Measurements from ENCODE around the gene VWDE.

Gene VWDE

DNA sequence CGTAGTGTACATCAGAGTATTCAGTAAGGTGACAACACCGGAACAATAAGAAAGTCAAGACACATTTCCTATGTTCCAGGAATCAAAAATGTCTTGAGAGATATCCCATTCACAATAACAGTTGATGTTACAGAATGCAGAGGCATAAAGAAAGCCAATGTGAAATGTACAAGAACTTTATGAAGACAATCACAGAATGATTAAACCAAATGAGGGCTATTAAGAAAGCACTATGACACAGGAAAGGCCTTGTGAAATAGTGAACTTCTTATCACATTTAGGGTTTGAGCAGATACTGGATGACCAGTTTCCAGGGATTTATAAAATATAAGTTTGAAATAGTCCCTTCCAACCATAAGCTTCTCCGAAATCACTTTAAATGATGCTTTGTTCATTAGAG is 52.7 kb downstream of the VWDE start:
- Histone ChIP-seq H3K4me1 (ENCODE audit: control insufficient read depth, insufficient read depth, low read length, poor library complexity, severe bottlenecking) (no peaks in the 10 kb centered on the region), H3K9me3 (ENCODE audit: control insufficient read depth, low read length) (no peaks in the 10 kb centered on the region), H3K36me3 (ENCODE audit: control insufficient read depth, insufficient read depth, low read length) (no peaks in the 10 kb centered on the region), H3K4me3 (ENCODE audit: insufficient read depth, low read depth, low read length, poor library complexity, severe bottlenecking) (no peak overlapping the region), H3K27ac (ENCODE audit: insufficient read depth, low read length, poor library complexity, severe bottlenecking) (no peak overlapping the region), H3K27me3 (replicated peaks; ENCODE audit: control insufficient read depth, insufficient read depth, low read length, poor library complexity, severe bottlenecking) (no peaks in the 10 kb centered on the region)
- DNase-seq = no peak

DNA sequence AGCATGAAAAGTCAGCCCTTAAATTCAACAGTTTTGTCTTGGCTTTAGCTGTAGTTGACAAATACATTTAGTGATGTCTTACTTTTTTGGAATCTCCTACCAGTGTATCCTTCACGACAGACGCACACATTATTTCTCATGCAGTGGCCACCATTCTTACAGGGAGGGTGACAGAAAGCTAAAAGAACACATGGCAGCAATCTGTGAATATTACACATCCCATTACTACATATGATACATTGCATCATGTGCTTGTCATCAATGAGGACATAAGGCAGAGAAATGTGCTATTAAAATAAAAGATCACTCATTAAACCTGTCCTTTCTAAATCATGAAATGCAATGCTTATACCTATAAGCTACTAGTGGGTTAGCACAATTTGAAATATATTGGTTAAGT is 66.6 kb downstream of the VWDE start:
- Histone ChIP-seq H3K4me1 (ENCODE audit: control insufficient read depth, insufficient read depth, low read length, poor library complexity, severe bottlenecking) (no peaks in the 10 kb centered on the region), H3K36me3 (ENCODE audit: control insufficient read depth, insufficient read depth, low read length) (no peaks in the 10 kb centered on the region), H3K27me3 (replicated peaks; ENCODE audit: control insufficient read depth, insufficient read depth, low read length, poor library complexity, severe bottlenecking) (no peaks in the 10 kb centered on the region), H3K4me3 (ENCODE audit: insufficient read depth, low read depth, low read length, poor library complexity, severe bottlenecking) (no peak overlapping the region), H3K27ac (ENCODE audit: insufficient read depth, low read length, poor library complexity, severe bottlenecking) (no peak overlapping the region), H3K9me3 (ENCODE audit: control insufficient read depth, low read length) (no peaks in the 10 kb centered on the region)
- DNase-seq = no peak

DNA sequence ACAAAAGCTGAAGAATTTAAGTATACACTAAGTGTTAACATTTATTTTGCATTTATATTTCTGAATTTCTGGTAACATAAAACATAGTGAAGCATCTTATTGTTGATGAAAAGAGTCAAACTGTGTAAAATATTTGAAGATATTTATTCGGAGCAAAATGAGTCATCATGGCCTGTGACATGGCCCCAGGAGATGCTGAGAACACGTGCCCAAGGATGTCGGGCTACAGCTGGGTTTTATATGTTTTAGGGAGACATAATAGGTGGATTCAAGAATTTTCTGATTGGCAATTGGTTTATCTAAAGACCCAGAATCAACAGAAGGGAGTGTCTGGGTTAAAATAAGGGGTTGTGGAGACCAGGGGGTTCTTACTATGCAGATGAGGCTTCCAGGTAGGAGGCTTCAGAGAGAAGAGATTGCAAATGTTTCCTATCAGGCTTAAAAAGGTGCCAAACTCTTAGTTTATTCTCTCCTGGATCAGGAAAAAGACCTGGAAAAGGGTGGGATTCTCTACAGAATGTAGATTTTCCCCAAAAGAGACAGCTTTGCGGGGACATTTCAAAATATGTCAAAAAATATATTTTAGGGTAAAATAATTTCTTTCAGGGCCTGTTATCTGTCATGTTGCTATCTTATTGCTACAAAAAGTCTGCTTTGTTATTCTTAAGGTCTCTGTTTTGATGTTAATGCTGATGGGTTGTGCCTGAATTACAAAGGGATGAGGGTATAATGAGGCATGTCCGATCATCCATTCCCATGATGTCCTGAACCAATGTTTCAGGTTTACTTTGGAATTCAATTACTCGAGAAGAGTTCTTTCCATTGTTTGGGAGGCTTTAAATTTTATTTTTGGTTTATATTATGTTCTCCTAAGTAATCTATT is 74.5 kb downstream of the VWDE start:
- Histone ChIP-seq H3K36me3 (ENCODE audit: control insufficient read depth, insufficient read depth, low read length) (no peaks in the 10 kb centered on the region), H3K9me3 (ENCODE audit: control insufficient read depth, low read length) (no peaks in the 10 kb centered on the region), H3K27ac (ENCODE audit: insufficient read depth, low read length, poor library complexity, severe bottlenecking) (no peak overlapping the region), H3K27me3 (replicated peaks; ENCODE audit: control insufficient read depth, insufficient read depth, low read length, poor library complexity, severe bottlenecking) (no peaks in the 10 kb centered on the region), H3K4me1 (ENCODE audit: control insufficient read depth, insufficient read depth, low read length, poor library complexity, severe bottlenecking) (no peaks in the 10 kb centered on the region), H3K4me3 (ENCODE audit: insufficient read depth, low read depth, low read length, poor library complexity, severe bottlenecking) (no peak overlapping the region)
- no peak for DNase-seq

DNA sequence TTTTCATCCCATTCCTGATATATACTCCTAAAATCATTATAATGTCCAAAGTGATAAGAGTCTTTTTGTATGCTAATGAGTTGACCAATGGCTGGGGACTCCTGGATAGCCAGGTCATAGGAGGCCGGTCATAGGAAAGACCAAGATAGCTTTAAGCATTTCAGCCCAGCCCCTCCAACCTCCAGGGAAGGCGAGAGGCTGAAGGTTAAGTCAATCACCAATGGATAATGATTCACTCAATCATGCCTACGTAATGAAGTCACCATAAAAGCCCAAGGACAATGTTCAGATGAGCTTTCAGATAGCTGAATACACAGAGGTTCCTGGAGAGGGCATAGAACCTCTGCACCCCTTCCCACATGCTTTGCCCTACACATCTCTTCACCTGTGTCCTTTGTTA is 75.7 kb downstream of the VWDE start:
- no peaks in the 10 kb centered on the region for H3K4me1 ChIP-seq (ENCODE audit: control insufficient read depth, insufficient read depth, low read length, poor library complexity, severe bottlenecking)
- no peak for DNase-seq
- no peaks in the 10 kb centered on the region for H3K36me3 ChIP-seq (ENCODE audit: control insufficient read depth, insufficient read depth, low read length)
- no peak overlapping the region for H3K4me3 ChIP-seq (ENCODE audit: insufficient read depth, low read depth, low read length, poor library complexity, severe bottlenecking)
- no peaks in the 10 kb centered on the region for H3K27me3 ChIP-seq (replicated peaks; ENCODE audit: control insufficient read depth, insufficient read depth, low read length, poor library complexity, severe bottlenecking)
- no peak overlapping the region for H3K27ac ChIP-seq (ENCODE audit: insufficient read depth, low read length, poor library complexity, severe bottlenecking)
- H3K9me3 ChIP-seq (ENCODE audit: control insufficient read depth, low read length) = no peaks in the 10 kb centered on the region

DNA sequence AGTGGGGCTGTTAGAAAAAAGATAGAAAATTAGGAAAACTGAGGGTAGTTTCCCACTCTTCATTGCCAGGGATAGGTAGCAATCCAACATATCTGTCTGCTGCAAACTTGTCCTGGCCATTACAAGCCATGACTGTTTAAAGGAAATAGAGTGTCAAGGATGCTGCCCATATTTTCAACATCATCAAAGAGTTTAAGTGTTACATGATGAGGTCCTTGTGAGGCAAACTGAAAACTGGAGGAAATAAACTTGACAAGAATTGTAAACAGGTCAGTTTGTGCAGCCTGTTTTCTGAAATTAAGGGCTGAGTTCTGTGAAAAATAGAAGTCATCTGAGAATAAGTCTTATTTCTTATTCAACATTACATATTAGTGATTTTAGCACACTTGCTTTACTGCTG is 78.0 kb downstream of the VWDE start:
- Histone ChIP-seq H3K4me1 (ENCODE audit: control insufficient read depth, insufficient read depth, low read length, poor library complexity, severe bottlenecking) (no peaks in the 10 kb centered on the region), H3K27me3 (replicated peaks; ENCODE audit: control insufficient read depth, insufficient read depth, low read length, poor library complexity, severe bottlenecking) (no peaks in the 10 kb centered on the region), H3K27ac (ENCODE audit: insufficient read depth, low read length, poor library complexity, severe bottlenecking) (no peak overlapping the region), H3K9me3 (ENCODE audit: control insufficient read depth, low read length) (no peaks in the 10 kb centered on the region), H3K36me3 (ENCODE audit: control insufficient read depth, insufficient read depth, low read length) (no peaks in the 10 kb centered on the region), H3K4me3 (ENCODE audit: insufficient read depth, low read depth, low read length, poor library complexity, severe bottlenecking) (no peak overlapping the region)
- no peak for DNase-seq

DNA sequence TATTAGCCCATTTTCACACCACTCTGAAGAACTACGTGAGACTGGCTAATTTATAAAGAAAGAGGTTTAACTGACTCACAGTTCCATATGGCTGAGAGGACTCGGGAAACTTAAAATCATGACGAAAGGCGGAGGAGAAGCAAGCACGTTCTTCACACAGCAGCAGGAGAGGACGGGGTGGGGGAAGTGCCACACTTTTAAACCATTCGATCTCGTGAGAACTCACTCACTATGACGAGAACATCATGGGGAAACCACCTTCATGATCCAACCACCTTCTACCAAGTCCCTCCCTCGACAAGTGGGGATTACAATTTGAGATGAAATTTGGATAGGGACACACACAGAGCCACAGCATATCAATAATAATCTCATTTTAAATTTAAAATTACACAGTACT is 80.2 kb downstream of the VWDE start:
- H3K4me3 ChIP-seq (ENCODE audit: insufficient read depth, low read depth, low read length, poor library complexity, severe bottlenecking) = no peak overlapping the region
- no peaks in the 10 kb centered on the region for H3K9me3 ChIP-seq (ENCODE audit: control insufficient read depth, low read length)
- H3K27ac ChIP-seq (ENCODE audit: insufficient read depth, low read length, poor library complexity, severe bottlenecking) = no peak overlapping the region
- no peaks in the 10 kb centered on the region for H3K4me1 ChIP-seq (ENCODE audit: control insufficient read depth, insufficient read depth, low read length, poor library complexity, severe bottlenecking)
- no peaks in the 10 kb centered on the region for H3K36me3 ChIP-seq (ENCODE audit: control insufficient read depth, insufficient read depth, low read length)
- H3K27me3 ChIP-seq (replicated peaks; ENCODE audit: control insufficient read depth, insufficient read depth, low read length, poor library complexity, severe bottlenecking) = no peaks in the 10 kb centered on the region
- no peak for DNase-seq

DNA sequence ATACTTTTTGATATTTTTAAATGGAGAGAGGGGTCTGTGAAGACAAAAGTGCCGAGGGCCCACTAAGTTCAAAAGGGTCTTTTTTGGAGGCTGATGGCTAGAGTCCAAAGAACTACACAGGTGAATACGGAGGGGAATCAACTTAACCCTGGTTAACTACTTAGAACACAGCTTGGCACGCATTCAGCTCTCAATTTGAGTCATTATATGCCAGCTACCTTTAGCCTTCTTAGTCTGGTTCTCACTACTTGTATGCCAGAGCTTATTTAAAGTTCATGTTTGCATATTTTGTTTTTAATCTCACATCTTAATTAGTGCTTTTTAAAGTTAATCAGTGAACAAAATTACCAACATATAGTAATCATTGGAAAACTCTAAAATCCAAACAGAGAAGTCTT is 80.8 kb downstream of the VWDE start:
- no peaks in the 10 kb centered on the region for H3K9me3 ChIP-seq (ENCODE audit: control insufficient read depth, low read length)
- H3K27ac ChIP-seq (ENCODE audit: insufficient read depth, low read length, poor library complexity, severe bottlenecking) = no peak overlapping the region
- H3K27me3 ChIP-seq (replicated peaks; ENCODE audit: control insufficient read depth, insufficient read depth, low read length, poor library complexity, severe bottlenecking) = no peaks in the 10 kb centered on the region
- no peak for DNase-seq
- no peaks in the 10 kb centered on the region for H3K4me1 ChIP-seq (ENCODE audit: control insufficient read depth, insufficient read depth, low read length, poor library complexity, severe bottlenecking)
- no peak overlapping the region for H3K4me3 ChIP-seq (ENCODE audit: insufficient read depth, low read depth, low read length, poor library complexity, severe bottlenecking)
- H3K36me3 ChIP-seq (ENCODE audit: control insufficient read depth, insufficient read depth, low read length) = no peaks in the 10 kb centered on the region

DNA sequence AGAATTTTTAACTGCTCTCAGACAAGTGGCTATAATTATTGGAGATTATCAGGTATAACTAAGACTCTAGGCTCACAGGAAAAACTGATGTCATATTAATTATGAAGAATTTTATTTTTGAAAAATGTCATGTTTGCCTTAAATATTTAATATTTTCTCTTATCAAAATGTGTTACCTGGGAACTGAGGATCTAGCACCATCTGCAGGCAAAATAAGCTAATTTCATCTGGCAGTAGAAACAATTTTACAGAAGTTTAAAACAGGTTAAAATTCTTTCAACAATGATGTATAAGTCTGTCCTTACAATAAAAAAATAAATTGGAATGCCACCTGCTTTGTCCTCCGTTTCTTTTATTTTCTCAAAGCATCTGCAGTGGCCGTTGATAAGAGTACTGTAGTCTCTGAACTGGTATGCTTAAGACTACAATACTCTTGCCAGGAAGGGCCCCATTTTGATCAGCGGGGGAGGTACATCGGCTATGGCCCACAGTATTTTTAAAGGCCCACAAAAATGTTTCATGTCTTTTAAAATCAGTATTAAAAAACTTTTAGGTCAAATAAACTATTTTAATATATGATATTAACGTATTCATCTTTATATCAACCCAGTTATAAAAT is 81.3 kb downstream of the VWDE start:
- no peaks in the 10 kb centered on the region for H3K4me1 ChIP-seq (ENCODE audit: control insufficient read depth, insufficient read depth, low read length, poor library complexity, severe bottlenecking)
- H3K27me3 ChIP-seq (replicated peaks; ENCODE audit: control insufficient read depth, insufficient read depth, low read length, poor library complexity, severe bottlenecking) = no peaks in the 10 kb centered on the region
- no peak overlapping the region for H3K4me3 ChIP-seq (ENCODE audit: insufficient read depth, low read depth, low read length, poor library complexity, severe bottlenecking)
- H3K9me3 ChIP-seq (ENCODE audit: control insufficient read depth, low read length) = no peaks in the 10 kb centered on the region
- H3K27ac ChIP-seq (ENCODE audit: insufficient read depth, low read length, poor library complexity, severe bottlenecking) = no peak overlapping the region
- H3K36me3 ChIP-seq (ENCODE audit: control insufficient read depth, insufficient read depth, low read length) = no peaks in the 10 kb centered on the region
- DNase-seq = no peak

DNA sequence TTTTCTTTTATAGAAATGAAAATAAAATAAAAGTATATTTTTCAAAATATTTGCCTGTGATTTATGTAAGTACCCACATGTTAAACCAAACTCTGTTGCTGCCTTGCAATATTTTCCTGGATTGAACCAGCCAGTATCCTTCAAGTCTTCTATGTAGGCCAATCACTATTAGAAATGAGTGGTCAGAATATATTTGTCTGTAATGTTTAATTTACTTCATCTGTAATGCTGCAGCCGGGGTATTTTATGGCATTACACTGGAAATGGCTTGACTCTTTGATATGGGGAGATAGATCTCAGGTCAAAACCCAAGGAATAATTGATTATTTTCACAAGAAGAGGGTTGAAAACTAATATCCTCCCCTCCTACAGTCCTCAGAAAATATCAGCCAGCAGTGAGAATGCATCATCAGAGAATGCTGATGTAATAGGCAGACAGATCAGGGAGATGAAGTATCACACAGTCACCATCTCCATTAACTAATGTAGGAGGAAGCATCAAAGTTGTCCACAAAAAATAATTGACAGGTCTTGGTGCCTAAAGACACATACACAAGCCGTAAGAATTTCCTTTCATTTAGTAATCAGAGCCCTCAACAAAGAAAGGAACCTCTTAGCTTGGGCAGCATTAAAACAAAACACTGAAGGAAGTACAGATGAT is 82.5 kb downstream of the VWDE start:
- Histone ChIP-seq H3K9me3 (ENCODE audit: control insufficient read depth, low read length) (no peaks in the 10 kb centered on the region), H3K27me3 (replicated peaks; ENCODE audit: control insufficient read depth, insufficient read depth, low read length, poor library complexity, severe bottlenecking) (no peaks in the 10 kb centered on the region), H3K4me1 (ENCODE audit: control insufficient read depth, insufficient read depth, low read length, poor library complexity, severe bottlenecking) (no peaks in the 10 kb centered on the region), H3K36me3 (ENCODE audit: control insufficient read depth, insufficient read depth, low read length) (no peaks in the 10 kb centered on the region), H3K4me3 (ENCODE audit: insufficient read depth, low read depth, low read length, poor library complexity, severe bottlenecking) (no peak overlapping the region), H3K27ac (ENCODE audit: insufficient read depth, low read length, poor library complexity, severe bottlenecking) (no peak overlapping the region)
- DNase-seq = no peak

Measured in effector memory CD4-positive, alpha-beta T cell (primary cell).